Heart left ventricle (tissue), 16 donors: Measurements from ENCODE around the gene UGT1A6. TPM values are rescaled to one million over a fixed set of nuclear protein-coding genes. Genes with fewer than 3 reads are reported as not detected.

Source experiments
- ATAC-seq, 4 donors: fragments of 200-7000 bp; cut with Tn5 transposase; one replicate each; pipeline ENCODE4 v1.9.1; 2020 to 2022; ENCODE audit warnings: moderate library complexity in 4 of 4, mild to moderate bottlenecking in 3 of 4, moderate number of reproducible peaks in 1 of 4
- DNase-seq, 5 donors: peaks; one replicate each; pipeline ENCODE4 v3.0.0-alpha.2; 2020
- H3K27ac ChIP-seq, 12 donors: fragments of 200-600 bp; sonication (generic) in 4 of 12; one replicate each; pipeline versions ENCODE4 v1.5.0 to v1.8.0; 2016 to 2022; ENCODE audit warnings: mild to moderate bottlenecking in 2 of 12
- H3K27me3 ChIP-seq, 9 donors: fragments of 200-600 bp; sonication (generic) in 2 of 9; one replicate each; pipeline versions ENCODE4 v1.5.1 to v1.8.0; 2016 to 2022; ENCODE audit warnings: mild to moderate bottlenecking in 3 of 9
- H3K36me3 ChIP-seq, 9 donors: fragments of 200-600 bp; sonication (generic) in 2 of 9; one replicate each; pipeline versions ENCODE4 v1.5.0 to v1.8.0; 2018 to 2022; ENCODE audit warnings: mild to moderate bottlenecking in 2 of 9
- H3K4me1 ChIP-seq, 12 donors: fragments of 200-600 bp; sonication (generic) in 4 of 12; one replicate each; pipeline versions ENCODE4 v1.5.0 to v1.8.0; 2016 to 2022; ENCODE audit warnings: mild to moderate bottlenecking in 3 of 12
- H3K4me3 ChIP-seq, 12 donors: fragments of 200-600 bp; sonication (generic) in 4 of 12; one replicate each; pipeline versions ENCODE4 v1.5.0 to v1.8.0; 2017 to 2022; ENCODE audit warnings: mild to moderate bottlenecking in 9 of 12, moderate library complexity in 4 of 12
- H3K9me3 ChIP-seq, 12 donors: fragments of 200-600 bp; sonication (generic) in 4 of 12; one replicate each; pipeline versions ENCODE4 v1.5.0 to v1.8.0; 2016 to 2022; ENCODE audit warnings: mild to moderate bottlenecking in 1 of 12
- POLR2A ChIP-seq, 2 donors: fragments of 450-650 bp; IDR thresholded peaks; one replicate each; pipeline ENCODE4 v1.6.1; 2017; ENCODE audit warnings: antibody characterized with exemption in 2 of 2, mild to moderate bottlenecking in 2 of 2, moderate library complexity in 2 of 2
- WGBS, 4 donors: extraction: QIAGEN DNeasy Blood & Tissue Kit in 2 of 4; methylation state at CpG; one replicate each; pipeline versions ENCODE4 v1.1.5 to v1.1.7; 2013 to 2018; 5-methylcytosine and 5-hydroxymethylcytosine counted together
- intact Hi-C, 10 donors: fragments of 100-400 bp; cut with DNase I; formaldehyde crosslinking; loops; one replicate each; pipeline versions ENCODE4 v1.11.1 to v1.14.2; 2022
- polyA plus RNA-seq, 2 donors: library from polyadenylated mRNA; stranded (reverse); fragments of 200-250 nt; gene quantifications; one replicate each; pipeline ENCODE4 v1.2.3, GENCODE V29; 2013
- total RNA-seq, 9 donors: library from RNA; depleted of rRNA in 2 of 9; stranded (reverse); fragments of >200 nt in 2 of 9; fragmentation: NEBNext Ultra II Directional in 3 of 9; extraction: Animal tissue kit (Norgen Biotek cat#: 25700) in 3 of 9; gene quantifications; one replicate each; pipeline versions ENCODE4 v1.1.0 to v1.2.4, GENCODE V29; 2016 to 2023
- TF ChIP-seq, protein P1 (sequence below), 12 donors: fragments of 200-600 bp; sonication (generic) in 4 of 12; IDR thresholded peaks; one replicate each; pipeline versions ENCODE4 v1.5.0 to v1.8.0; 2018 to 2022; ENCODE audit warnings: antibody characterized with exemption in 12 of 12, mild to moderate bottlenecking in 5 of 12
- donor health status: ischemic (EF 13 %, LVEDD 7.1; RV severe dilation, severe dysfunction).
- donor health status: healthy with polysubstance abuse.
- donor health status: DM: no; HTN: yes; CAD: no.
- donor health status: DM: no; HTN: no; CAD: no.
- donor health status: ischemic (EF 25% LVEDD 6.9; RV normal size, moderate dysfunction).
- donor health status: ischemic (EF 25% LVEDD 5.7; RV mildly dilated, moderate dysfunction).
- donor health status: healthy.
- donor health status: DM: yes; HTN: yes; CAD: no.
- donor health status: ischemic (EF 35%, LVEDD 5.7; RV mildly dilated, moderate dysfunction).
- donor health status: nonischemic (EF 11% LVEDD 7.7; RV severe dilation, severe dysfunction).
- donor health status: DM: yes; HTN: yes; CAD: no.
- donor health status: PGD.
- donor health status: ischemic (EF 29% LVEDD 5.4; RV normal size, mild dysfunction).
- donor health status: nonischemic (EF 23%, LVEDD 6.1; RV moderate dilation, normal function).

Gene UGT1A6
- total and polyA plus RNA-seq, 11 donors, result not detected

DNA sequence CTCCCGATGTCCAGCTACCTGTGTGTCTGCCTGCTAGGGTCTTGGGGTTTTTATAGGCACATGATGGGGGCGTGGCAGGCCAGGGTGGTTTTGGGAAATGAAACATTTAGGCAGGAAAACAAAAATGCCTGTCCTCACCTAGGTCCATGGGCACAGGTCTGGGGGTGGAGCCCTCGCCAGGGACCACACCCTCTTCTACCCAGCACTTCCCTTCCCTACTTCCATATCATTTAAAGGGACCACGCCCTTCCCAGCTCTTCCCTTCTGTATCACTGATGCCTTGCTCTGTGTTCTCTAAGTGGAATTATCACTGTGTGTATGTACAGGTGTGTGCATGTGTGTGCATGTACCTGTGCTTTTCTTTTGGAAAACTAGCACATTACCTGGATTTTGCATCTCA, 73.7 kb downstream of the UGT1A6 start:
- H3K27ac ChIP-seq, result no peak overlapping the region
- H3K4me3 ChIP-seq, result no peak overlapping the region
- whole genome bisulfite sequencing, 4 donors, result 69 to 77% (median 72%) methylated on average over 4 of the region's 4 CpGs
- DNase-seq (no peak), ATAC-seq (no peak)
- H3K9me3 ChIP-seq, result no peaks in the 10 kb centered on the region
- H3K27me3 ChIP-seq, result peaks cover 0 to 21% (median 0%) of the 10 kb centered on the region in 9 donors
- no peaks in the 10 kb centered on the region for H3K4me1 ChIP-seq
- no peaks in the 10 kb centered on the region for H3K36me3 ChIP-seq
- no peak for TF ChIP-seq POLR2A (IDR thresholded peaks at IDR 0.05)
- TF ChIP-seq, protein P1, sequence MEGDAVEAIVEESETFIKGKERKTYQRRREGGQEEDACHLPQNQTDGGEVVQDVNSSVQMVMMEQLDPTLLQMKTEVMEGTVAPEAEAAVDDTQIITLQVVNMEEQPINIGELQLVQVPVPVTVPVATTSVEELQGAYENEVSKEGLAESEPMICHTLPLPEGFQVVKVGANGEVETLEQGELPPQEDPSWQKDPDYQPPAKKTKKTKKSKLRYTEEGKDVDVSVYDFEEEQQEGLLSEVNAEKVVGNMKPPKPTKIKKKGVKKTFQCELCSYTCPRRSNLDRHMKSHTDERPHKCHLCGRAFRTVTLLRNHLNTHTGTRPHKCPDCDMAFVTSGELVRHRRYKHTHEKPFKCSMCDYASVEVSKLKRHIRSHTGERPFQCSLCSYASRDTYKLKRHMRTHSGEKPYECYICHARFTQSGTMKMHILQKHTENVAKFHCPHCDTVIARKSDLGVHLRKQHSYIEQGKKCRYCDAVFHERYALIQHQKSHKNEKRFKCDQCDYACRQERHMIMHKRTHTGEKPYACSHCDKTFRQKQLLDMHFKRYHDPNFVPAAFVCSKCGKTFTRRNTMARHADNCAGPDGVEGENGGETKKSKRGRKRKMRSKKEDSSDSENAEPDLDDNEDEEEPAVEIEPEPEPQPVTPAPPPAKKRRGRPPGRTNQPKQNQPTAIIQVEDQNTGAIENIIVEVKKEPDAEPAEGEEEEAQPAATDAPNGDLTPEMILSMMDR (IDR thresholded peaks at IDR 0.05), result no peak
- intact Hi-C loops, result no loop called here

DNA sequence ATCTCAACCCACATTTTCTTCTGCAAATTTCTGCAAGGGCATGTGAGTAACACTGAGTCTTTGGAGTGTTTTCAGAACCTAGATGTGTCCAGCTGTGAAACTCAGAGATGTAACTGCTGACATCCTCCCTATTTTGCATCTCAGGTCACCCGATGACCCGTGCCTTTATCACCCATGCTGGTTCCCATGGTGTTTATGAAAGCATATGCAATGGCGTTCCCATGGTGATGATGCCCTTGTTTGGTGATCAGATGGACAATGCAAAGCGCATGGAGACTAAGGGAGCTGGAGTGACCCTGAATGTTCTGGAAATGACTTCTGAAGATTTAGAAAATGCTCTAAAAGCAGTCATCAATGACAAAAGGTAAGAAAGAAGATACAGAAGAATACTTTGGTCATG, 75.4 kb downstream of the UGT1A6 start:
- H3K27me3 ChIP-seq, result peaks cover 0 to 15% (median 0%) of the 10 kb centered on the region in 9 donors
- DNase-seq (no peak), ATAC-seq (no peak)
- H3K4me1 ChIP-seq, result no peaks in the 10 kb centered on the region
- TF ChIP-seq, protein P1 (IDR thresholded peaks at IDR 0.05), result no peak
- no peak for TF ChIP-seq POLR2A (IDR thresholded peaks at IDR 0.05)
- H3K36me3 ChIP-seq, result no peaks in the 10 kb centered on the region
- no peaks in the 10 kb centered on the region for H3K9me3 ChIP-seq
- WGBS, 4 donors, result 68 to 76% (median 73%) methylated on average over 4 of the region's 4 CpGs
- no peak overlapping the region for H3K27ac ChIP-seq
- no peak overlapping the region for H3K4me3 ChIP-seq
- intact Hi-C loops, result no loop called here

DNA sequence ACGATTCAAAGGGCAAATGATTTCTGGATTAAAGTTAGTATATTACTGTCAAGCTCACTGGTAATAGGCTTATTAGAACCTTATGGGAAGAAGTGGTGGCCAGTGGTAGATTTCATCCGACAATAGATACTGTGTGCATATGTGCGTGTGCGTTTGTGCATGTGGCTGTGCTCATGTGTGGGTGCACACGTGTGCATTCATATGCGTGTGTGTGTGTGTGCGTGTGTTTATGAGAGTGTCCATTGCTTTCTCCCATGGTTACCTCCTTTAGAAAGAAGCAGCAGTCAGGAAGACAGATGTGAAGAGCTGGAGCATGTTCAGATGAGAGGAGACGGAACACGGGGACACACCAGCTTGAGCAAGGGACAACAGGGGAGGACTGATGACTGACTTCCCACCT, 76.6 kb downstream of the UGT1A6 start:
- 88 to 91% (median 89%) methylated on average over 9 of the region's 9 CpGs for WGBS, 4 donors
- DNase-seq, result no peak
- Histone ChIP-seq H3K4me1 (no peaks in the 10 kb centered on the region), H3K9me3 (no peaks in the 10 kb centered on the region), H3K36me3 (no peaks in the 10 kb centered on the region), H3K4me3 (no peak overlapping the region), H3K27me3 (peaks cover 0 to 13% (median 0%) of the 10 kb centered on the region in 9 donors), H3K27ac (no peak overlapping the region)
- TF ChIP-seq POLR2A (IDR thresholded peaks at IDR 0.05), result no peak
- TF ChIP-seq, protein P1 (IDR thresholded peaks at IDR 0.05), result no peak
- intact Hi-C loops, result no loop called here
- ATAC-seq, result no peak

DNA sequence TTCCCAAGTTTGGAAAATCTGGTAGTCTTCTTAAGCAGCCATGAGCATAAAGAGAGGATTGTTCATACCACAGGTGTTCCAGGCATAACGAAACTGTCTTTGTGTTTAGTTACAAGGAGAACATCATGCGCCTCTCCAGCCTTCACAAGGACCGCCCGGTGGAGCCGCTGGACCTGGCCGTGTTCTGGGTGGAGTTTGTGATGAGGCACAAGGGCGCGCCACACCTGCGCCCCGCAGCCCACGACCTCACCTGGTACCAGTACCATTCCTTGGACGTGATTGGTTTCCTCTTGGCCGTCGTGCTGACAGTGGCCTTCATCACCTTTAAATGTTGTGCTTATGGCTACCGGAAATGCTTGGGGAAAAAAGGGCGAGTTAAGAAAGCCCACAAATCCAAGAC, 79.5 kb downstream of the UGT1A6 start:
- no peak overlapping the region for H3K4me3 ChIP-seq
- ATAC-seq (no peak), DNase-seq (no peak)
- WGBS, 4 donors, result 84 to 89% (median 85%) methylated on average over 16 of the region's 16 CpGs
- H3K27me3 ChIP-seq, result peaks cover 0 to 12% (median 0%) of the 10 kb centered on the region in 9 donors
- no peaks in the 10 kb centered on the region for H3K36me3 ChIP-seq
- intact Hi-C loops, result no loop called here
- no peak overlapping the region for H3K27ac ChIP-seq
- H3K9me3 ChIP-seq, result peaks cover 0 to 4% (median 0%) of the 10 kb centered on the region in 12 donors
- no peaks in the 10 kb centered on the region for H3K4me1 ChIP-seq
- TF ChIP-seq, protein P1 (IDR thresholded peaks at IDR 0.05), result no peak
- no peak for TF ChIP-seq POLR2A (IDR thresholded peaks at IDR 0.05)
